Upper lobe of left lung (tissue), 4 donors: Measurements from ENCODE around the gene CT47A1.

Experiments used
- CTCF ChIP-seq, 6 experiments: fragments of 450-650 bp in 4 of 6; fragments of 200-600 bp in 2 of 6; sonication (generic) in 2 of 6; IDR thresholded peaks; one replicate each; pipeline ENCODE4 v1.5.1; 2016 to 2019; ENCODE audit warnings: antibody characterized with exemption in 6 of 6
- EP300 ChIP-seq, 4 donors: sonication (generic); formaldehyde crosslinking; IDR thresholded peaks; one replicate each; pipeline ENCODE4 v1.5.1; 2017; ENCODE audit warnings: antibody characterized with exemption in 4 of 4, control low read depth in 2 of 4

DNA sequence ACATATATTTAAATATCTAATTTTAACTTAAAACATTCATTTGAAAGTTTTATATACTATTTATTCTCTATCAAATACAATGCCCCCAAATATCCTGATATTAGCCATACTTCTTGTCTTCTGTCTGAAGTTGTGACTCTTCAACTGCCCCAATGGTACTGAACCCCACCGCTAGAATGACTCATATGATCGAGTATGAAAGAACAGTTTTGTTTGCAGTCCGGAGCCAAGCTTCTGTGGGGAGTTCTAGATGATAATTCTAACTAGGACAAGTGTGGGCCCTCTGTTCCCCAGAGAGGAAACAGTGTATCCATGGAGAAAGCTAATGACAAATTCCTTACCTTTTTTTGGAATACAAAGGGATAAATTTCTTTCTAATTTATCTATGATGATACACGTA is 24.7 kb upstream of the CT47A1 start:
- TF ChIP-seq EP300 (IDR thresholded peaks at IDR 0.05) (no peak), CTCF (IDR thresholded peaks at IDR 0.05) (no peak)
